H9 (cell line): ENCODE data around the gene ABCA13. TPM values are rescaled to one million over a fixed set of nuclear protein-coding genes. Genes with fewer than 3 reads are reported as not detected.

Experiments used
- DNase-seq: peaks from one replicate; pipeline ENCODE4 v3.0.0-alpha.2; 2017
- H2AFZ ChIP-seq: one replicate; pipeline ENCODE4 v1.6.1; 2013; ENCODE audit warnings: mild to moderate bottlenecking, low read length, control low read depth, moderate library complexity
- H2AK5ac ChIP-seq: 2 replicates; pipeline ENCODE4 v1.6.1; 2013; ENCODE audit warnings: low read length, control low read depth, mixed read lengths; ENCODE audit not compliant: insufficient read length
- H2BK120ac ChIP-seq: one replicate; pipeline ENCODE4 v1.6.1; 2013; ENCODE audit warnings: low read depth, mild to moderate bottlenecking, low read length, control low read depth, inconsistent platforms; ENCODE audit not compliant: poor library complexity, severe bottlenecking
- H2BK12ac ChIP-seq: 2 replicates; pipeline ENCODE4 v1.6.1; 2013; ENCODE audit warnings: low read length, control low read depth, mixed read lengths, low read depth; ENCODE audit not compliant: insufficient read length
- H2BK15ac ChIP-seq: 2 replicates; pipeline ENCODE4 v1.6.1; 2013; ENCODE audit warnings: low read depth, low read length, control low read depth
- H2BK20ac ChIP-seq: one replicate; pipeline ENCODE4 v1.6.1; 2013; ENCODE audit warnings: low read depth, mild to moderate bottlenecking, low read length, control low read depth, inconsistent platforms; ENCODE audit not compliant: poor library complexity, severe bottlenecking
- H2BK5ac ChIP-seq: 2 replicates; pipeline ENCODE4 v1.6.1; 2013; ENCODE audit warnings: low read length, control low read depth, mixed read lengths; ENCODE audit not compliant: insufficient read length
- H3K14ac ChIP-seq: 2 replicates; pipeline ENCODE4 v1.6.1; 2013; ENCODE audit warnings: low read length, control low read depth; ENCODE audit not compliant: insufficient read depth
- H3K18ac ChIP-seq: 2 replicates; pipeline ENCODE4 v1.6.1; 2013; ENCODE audit warnings: low read depth, mild to moderate bottlenecking, mixed read lengths, low read length, control low read depth; ENCODE audit not compliant: insufficient read length
- H3K23ac ChIP-seq: 2 replicates; pipeline ENCODE4 v1.6.1; 2013; ENCODE audit warnings: low read length, control low read depth, mixed read lengths, low read depth; ENCODE audit not compliant: insufficient read length
- H3K23me2 ChIP-seq: 2 replicates; pipeline ENCODE4 v1.6.1; 2013; ENCODE audit warnings: low read depth, mild to moderate bottlenecking, mixed read lengths, low read length, control low read depth; ENCODE audit not compliant: insufficient read length, poor library complexity, severe bottlenecking
- H3K27ac ChIP-seq: 2 replicates; pipeline ENCODE4 v1.5.1; 2013; ENCODE audit warnings: low read length, control low read depth, mixed read lengths, low read depth; ENCODE audit not compliant: insufficient read length
- H3K27me3 ChIP-seq: 2 replicates; pipeline ENCODE4 v1.6.1; 2013; ENCODE audit warnings: low read length, control low read depth, inconsistent platforms; ENCODE audit not compliant: insufficient read depth
- H3K4ac ChIP-seq: 2 replicates; pipeline ENCODE4 v1.6.1; 2013; ENCODE audit warnings: low read depth, mild to moderate bottlenecking, control low read depth, inconsistent platforms, low read length, moderate library complexity
- H3K4me1 ChIP-seq: 2 replicates; pipeline ENCODE4 v1.6.1; 2013; ENCODE audit warnings: low read length, control low read depth, inconsistent platforms; ENCODE audit not compliant: insufficient read depth
- H3K4me2 ChIP-seq: 2 replicates; pipeline ENCODE4 v1.6.1; 2013; ENCODE audit warnings: low read length, control low read depth, mixed read lengths; ENCODE audit not compliant: insufficient read length, insufficient read depth
- H3K56ac ChIP-seq: 2 replicates; pipeline ENCODE4 v1.6.1; 2013; ENCODE audit warnings: low read depth, mild to moderate bottlenecking, mixed read lengths, low read length, control low read depth; ENCODE audit not compliant: insufficient read length
- H3K79me1 ChIP-seq: 2 replicates; pipeline ENCODE4 v1.6.1; 2013; ENCODE audit warnings: low read depth, mild to moderate bottlenecking, moderate library complexity, low read length, control low read depth, inconsistent platforms; ENCODE audit not compliant: insufficient read depth, poor library complexity, severe bottlenecking
- H3K79me2 ChIP-seq: 2 replicates; pipeline ENCODE4 v1.6.1; 2013; ENCODE audit warnings: low read length, control low read depth, inconsistent platforms; ENCODE audit not compliant: insufficient read depth
- H3K9ac ChIP-seq: 2 replicates; pipeline ENCODE4 v1.6.1; 2013; ENCODE audit warnings: low read length, control low read depth, mixed read lengths; ENCODE audit not compliant: insufficient read length; ENCODE audit errors: extremely low read depth
- H3K9me3 ChIP-seq: one replicate; pipeline ENCODE4 v1.6.1; 2013; ENCODE audit warnings: low read depth, low read length, inconsistent platforms; ENCODE audit not compliant: control insufficient read depth
- H3T11ph ChIP-seq: one replicate; pipeline ENCODE4 v1.6.1; 2013; ENCODE audit warnings: mild to moderate bottlenecking, low read length, control low read depth, inconsistent platforms
- H4K20me1 ChIP-seq: one replicate; pipeline ENCODE4 v1.6.1; 2013; ENCODE audit not compliant: control insufficient read depth, insufficient read length, insufficient read depth
- H4K5ac ChIP-seq: 2 replicates; pipeline ENCODE4 v1.6.1; 2013; ENCODE audit warnings: low read depth, mild to moderate bottlenecking, mixed read lengths, low read length, control low read depth; ENCODE audit not compliant: insufficient read length
- H4K8ac ChIP-seq: replicated peaks from 2 replicates; pipeline ENCODE4 v1.6.1; 2013; ENCODE audit warnings: low read length, control low read depth, mixed read lengths, low read depth; ENCODE audit not compliant: insufficient read length
- H4K91ac ChIP-seq: 2 replicates; pipeline ENCODE4 v1.6.1; 2013; ENCODE audit warnings: low read depth, mild to moderate bottlenecking, moderate library complexity, mixed read lengths, low read length, control low read depth; ENCODE audit not compliant: insufficient read length
- H3K27ac Mint-ChIP-seq, 3 experiments: 2 replicates in 2 of 3; 3 replicates in 1 of 3; pipeline ENCODE4 v1.8.0; 2020 to 2021; ENCODE audit warnings: mixed read lengths in 3 of 3, mild to moderate bottlenecking in 1 of 3, moderate library complexity in 1 of 3
- H3K27me3 Mint-ChIP-seq: 2 replicates; pipeline ENCODE4 v1.8.0; 2021; ENCODE audit warnings: low read depth, mild to moderate bottlenecking, moderate library complexity, mixed read lengths
- H3K36me3 Mint-ChIP-seq, 3 experiments: 2 replicates in 2 of 3; 3 replicates in 1 of 3; pipeline ENCODE4 v1.8.0; 2020 to 2021; ENCODE audit warnings: low read depth in 3 of 3, mixed read lengths in 3 of 3; ENCODE audit not compliant: insufficient read depth in 1 of 3
- H3K4me1 Mint-ChIP-seq, 2 experiments: 2 replicates each; pipeline ENCODE4 v1.8.0; 2020; ENCODE audit warnings: mixed read lengths in 2 of 2
- H3K4me3 Mint-ChIP-seq, 2 experiments: 2 replicates in 1 of 2; 3 replicates in 1 of 2; pipeline ENCODE4 v1.8.0; 2020 to 2021; ENCODE audit warnings: mild to moderate bottlenecking in 2 of 2, mixed read lengths in 2 of 2, moderate library complexity in 1 of 2
- H3K9me3 Mint-ChIP-seq, 2 experiments: 2 replicates in 1 of 2; 3 replicates in 1 of 2; pipeline ENCODE4 v1.8.0; 2020; ENCODE audit warnings: mild to moderate bottlenecking in 2 of 2, mixed read lengths in 2 of 2, moderate library complexity in 1 of 2
- CTCF ChIP-seq: fragments of 200-600 bp; sonication (generic); conservative IDR thresholded peaks from 3 replicates; pipeline ENCODE4 v1.8.0; 2021; ENCODE audit warnings: antibody characterized with exemption, mild to moderate bottlenecking
- WGBS: extraction: QIAGEN DNeasy Blood & Tissue Kit; methylation state at CpG from one replicate; pipeline ENCODE4 v1.1.7; 2013; ENCODE audit warnings: missing lambda C conversion rate, low lambda C conversion rate, mixed read lengths; ENCODE audit not compliant: insufficient read length; ENCODE audit errors: extremely low coverage; 5-methylcytosine and 5-hydroxymethylcytosine counted together
- total RNA-seq: library from RNA; stranded (reverse); gene quantifications from 2 replicates; pipeline ENCODE4 v1.2.1, GENCODE V29; 2021

The ABCA13 gene
- total RNA-seq, 1 experiment from 2014 or later = 0.11 TPM

DNA sequence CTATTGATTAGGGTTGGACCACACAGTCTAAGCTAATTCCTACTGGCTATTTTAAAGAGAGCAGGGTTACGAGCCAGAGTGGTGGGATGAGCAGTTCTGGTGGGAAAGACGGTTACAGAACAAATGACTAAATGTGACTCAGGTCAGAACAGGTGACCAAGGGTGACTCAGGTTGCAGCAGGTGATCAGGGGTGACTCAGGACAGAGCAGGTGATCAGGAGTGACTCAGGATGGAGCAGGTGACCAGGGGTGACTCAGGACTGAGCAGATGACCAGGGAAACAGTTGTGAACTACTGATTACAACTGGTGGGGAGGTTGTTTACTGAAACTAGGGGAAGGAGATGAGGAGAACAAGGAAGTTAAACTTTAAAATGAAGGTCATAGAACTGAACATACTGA is 366.3 kb downstream of the ABCA13 start:
- H2BK15ac ChIP-seq = no peak overlapping the region
- H3K23me2 ChIP-seq = no peaks in the 10 kb centered on the region
- no peak overlapping the region for H3K23ac ChIP-seq
- H3K56ac ChIP-seq = no peak overlapping the region
- peak; percentile 33 for DNase-seq
- no peak overlapping the region for H2AFZ ChIP-seq
- peaks cover 19 to 30% (median 19%) of the 10 kb centered on the region in 3 experiments for H3K36me3 Mint-ChIP-seq
- no peak overlapping the region for H3K4ac ChIP-seq
- no peaks in the 10 kb centered on the region for H3K4me1 ChIP-seq
- H3K27ac Mint-ChIP-seq = no peak overlapping the region
- H3K27me3 Mint-ChIP-seq = no peaks in the 10 kb centered on the region; the same call in 1 of the 2 replicates
- H3K14ac ChIP-seq = no peak overlapping the region
- H3K4me1 Mint-ChIP-seq = peaks cover 10 to 18% of the 10 kb centered on the region in 2 experiments
- no peak overlapping the region for H2BK20ac ChIP-seq
- no peak overlapping the region for H4K8ac ChIP-seq
- H3K18ac ChIP-seq = no peak overlapping the region
- H3K9me3 ChIP-seq = no peaks in the 10 kb centered on the region
- no peak overlapping the region for H3K4me2 ChIP-seq
- H3K79me2 ChIP-seq = no peaks in the 10 kb centered on the region
- no peaks in the 10 kb centered on the region for H4K20me1 ChIP-seq
- H3K27me3 ChIP-seq = no peaks in the 10 kb centered on the region
- H4K91ac ChIP-seq = no peak overlapping the region
- H4K5ac ChIP-seq = no peak overlapping the region
- H3K4me3 Mint-ChIP-seq = no peak overlapping the region; a peak in 1 of 5 replicates
- H3K79me1 ChIP-seq = no peaks in the 10 kb centered on the region
- H3K27ac ChIP-seq = no peak overlapping the region
- H2AK5ac ChIP-seq = no peak overlapping the region
- H2BK5ac ChIP-seq = no peak overlapping the region
- no CpG with 5 or more reads among the region's 2 CpGs for WGBS
- no peak overlapping the region for H2BK120ac ChIP-seq
- no peak overlapping the region for H3K9ac ChIP-seq
- peaks cover 23 to 33% of the 10 kb centered on the region in 2 experiments for H3K9me3 Mint-ChIP-seq
- H3T11ph ChIP-seq = no peak overlapping the region
- H2BK12ac ChIP-seq = no peak overlapping the region
- no peak for TF ChIP-seq CTCF
